WI38 (cell line): Measurements from ENCODE around the gene LASP1.

Experiments
- H3K4me3 ChIP-seq: 2 replicates; pipeline ENCODE4 v1.5.1; 2011; ENCODE audit warnings: low read depth, mild to moderate bottlenecking, control low read depth, low read length
- TF ChIP-seq, protein P1 (sequence below): IDR thresholded peaks from 2 replicates; pipeline ENCODE4 v1.5.1; 2012; ENCODE audit warnings: low read depth, mild to moderate bottlenecking, control low read depth, low read length

The LASP1 gene

DNA sequence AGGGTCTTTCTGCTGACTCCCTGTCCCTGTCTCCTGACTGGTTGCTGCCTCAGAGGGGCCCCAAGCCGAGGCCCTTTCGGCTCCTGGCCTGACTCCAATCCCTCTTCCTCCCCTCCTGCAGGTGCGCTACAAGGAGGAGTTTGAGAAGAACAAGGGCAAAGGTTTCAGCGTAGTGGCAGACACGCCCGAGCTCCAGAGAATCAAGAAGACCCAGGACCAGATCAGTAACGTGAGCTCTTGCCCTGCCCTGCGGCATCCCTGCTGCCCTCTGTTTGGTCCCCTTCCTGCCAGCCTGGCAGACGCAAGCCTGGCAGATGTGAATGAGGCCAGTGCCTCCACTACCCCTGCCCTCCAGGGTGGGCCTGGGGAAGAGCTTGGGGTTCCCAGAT is 28.4 kb downstream of the LASP1 start:
- TF ChIP-seq, protein P1, sequence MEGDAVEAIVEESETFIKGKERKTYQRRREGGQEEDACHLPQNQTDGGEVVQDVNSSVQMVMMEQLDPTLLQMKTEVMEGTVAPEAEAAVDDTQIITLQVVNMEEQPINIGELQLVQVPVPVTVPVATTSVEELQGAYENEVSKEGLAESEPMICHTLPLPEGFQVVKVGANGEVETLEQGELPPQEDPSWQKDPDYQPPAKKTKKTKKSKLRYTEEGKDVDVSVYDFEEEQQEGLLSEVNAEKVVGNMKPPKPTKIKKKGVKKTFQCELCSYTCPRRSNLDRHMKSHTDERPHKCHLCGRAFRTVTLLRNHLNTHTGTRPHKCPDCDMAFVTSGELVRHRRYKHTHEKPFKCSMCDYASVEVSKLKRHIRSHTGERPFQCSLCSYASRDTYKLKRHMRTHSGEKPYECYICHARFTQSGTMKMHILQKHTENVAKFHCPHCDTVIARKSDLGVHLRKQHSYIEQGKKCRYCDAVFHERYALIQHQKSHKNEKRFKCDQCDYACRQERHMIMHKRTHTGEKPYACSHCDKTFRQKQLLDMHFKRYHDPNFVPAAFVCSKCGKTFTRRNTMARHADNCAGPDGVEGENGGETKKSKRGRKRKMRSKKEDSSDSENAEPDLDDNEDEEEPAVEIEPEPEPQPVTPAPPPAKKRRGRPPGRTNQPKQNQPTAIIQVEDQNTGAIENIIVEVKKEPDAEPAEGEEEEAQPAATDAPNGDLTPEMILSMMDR: no peak
- H3K4me3 ChIP-seq: no peak overlapping the region

DNA sequence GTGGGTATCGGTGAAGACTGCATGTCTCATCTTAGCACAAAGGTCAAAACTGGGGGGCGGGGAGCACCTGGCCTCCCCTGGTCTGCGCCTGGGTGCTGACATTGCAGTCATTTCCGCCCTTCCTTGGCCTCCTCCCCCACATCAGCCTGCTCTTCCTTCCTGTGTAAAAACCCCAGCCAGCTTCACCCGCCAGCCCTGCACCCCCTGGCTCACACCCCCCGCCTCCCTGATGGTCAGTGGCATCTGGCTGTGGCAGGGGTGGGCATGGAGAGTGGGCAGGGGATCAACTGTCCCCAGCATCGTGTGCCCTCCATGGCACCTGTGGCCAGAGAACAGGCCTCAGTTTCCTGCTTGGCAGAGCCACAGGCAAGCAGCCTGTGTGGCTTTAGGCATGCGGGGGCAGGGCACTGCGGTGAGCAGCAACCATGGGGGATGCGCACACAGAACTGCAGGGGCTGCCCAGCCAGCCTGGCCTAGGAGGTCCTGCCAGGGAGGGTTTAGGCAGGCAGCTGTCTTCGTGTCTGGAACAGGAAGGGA is 29.0 kb downstream of the LASP1 start:
- no peak overlapping the region for H3K4me3 ChIP-seq
- TF ChIP-seq, protein P1: no peak

DNA sequence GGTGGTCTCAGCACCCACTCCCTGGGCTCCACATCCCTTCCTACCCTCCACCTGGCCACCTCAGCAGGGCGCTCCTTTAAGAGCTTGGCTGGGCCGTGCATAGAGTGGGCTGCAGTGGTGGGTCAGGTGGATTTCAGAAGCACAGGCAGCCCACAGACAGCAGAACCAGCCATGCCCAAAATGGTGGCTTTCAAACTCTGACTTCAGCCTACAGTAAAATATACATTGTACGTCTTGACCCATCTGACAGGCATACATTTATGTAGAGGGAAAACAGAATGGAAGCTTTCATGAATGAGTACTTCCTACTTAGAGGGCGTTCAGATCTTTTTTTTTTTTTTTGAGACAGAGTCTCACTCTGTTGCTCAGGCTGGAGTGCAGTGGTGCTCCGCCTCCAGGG is 29.6 kb downstream of the LASP1 start:
- no peak overlapping the region for H3K4me3 ChIP-seq
- TF ChIP-seq, protein P1: no peak

DNA sequence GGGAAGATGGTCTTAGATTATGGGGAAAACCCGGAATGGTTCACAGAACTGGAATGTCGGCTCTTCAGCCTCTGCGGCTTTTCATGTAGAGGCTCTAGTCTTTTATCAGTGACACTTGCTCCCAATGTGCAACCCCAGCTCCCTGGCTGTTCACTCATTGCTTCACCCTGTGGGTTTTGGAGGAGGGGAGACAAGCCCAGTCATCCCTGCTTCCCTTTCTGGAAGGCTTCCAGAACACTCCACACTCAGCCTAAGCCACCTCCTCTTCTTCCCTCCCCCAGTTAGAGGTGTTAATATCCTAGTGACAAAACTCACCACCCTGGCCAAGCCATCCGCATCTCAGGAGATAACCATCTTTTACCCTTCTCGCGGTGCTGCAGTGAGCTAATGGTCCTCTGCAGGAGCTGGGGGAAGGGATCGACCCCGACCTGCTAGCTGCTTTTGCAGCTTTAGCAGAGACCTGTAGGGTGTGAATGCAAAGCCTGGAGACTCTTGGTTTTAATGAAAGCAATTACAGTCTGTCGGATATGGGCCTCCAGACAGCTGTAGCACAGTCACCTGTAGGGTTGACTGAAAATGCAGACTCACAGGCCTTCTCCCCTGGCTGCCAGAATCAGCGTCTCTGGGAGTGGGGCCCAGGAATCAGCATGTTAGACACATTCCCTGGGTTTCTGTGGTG is 31.3 kb downstream of the LASP1 start:
- TF ChIP-seq, protein P1: no peak
- H3K4me3 ChIP-seq: no peak overlapping the region

DNA sequence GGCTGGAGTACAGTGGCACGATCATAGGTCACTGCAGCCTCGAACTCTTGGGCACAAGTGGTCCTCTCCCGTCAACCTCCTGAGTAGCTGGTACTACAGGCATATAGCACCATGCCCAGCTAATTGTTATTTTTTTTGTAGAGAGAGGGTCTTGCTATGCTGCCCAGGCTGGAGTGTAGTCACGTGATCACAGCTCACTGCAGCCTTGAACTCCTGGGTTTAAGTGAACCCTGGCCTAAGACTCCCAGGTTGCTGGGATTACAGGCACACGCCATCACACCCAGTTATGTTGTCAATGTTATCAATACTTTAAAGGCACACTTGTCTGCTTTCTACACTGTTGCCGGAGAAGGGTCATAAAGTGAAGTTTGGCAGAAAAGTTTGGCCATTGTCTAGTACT is 33.5 kb downstream of the LASP1 start:
- no peak overlapping the region for H3K4me3 ChIP-seq
- TF ChIP-seq, protein P1: no peak

DNA sequence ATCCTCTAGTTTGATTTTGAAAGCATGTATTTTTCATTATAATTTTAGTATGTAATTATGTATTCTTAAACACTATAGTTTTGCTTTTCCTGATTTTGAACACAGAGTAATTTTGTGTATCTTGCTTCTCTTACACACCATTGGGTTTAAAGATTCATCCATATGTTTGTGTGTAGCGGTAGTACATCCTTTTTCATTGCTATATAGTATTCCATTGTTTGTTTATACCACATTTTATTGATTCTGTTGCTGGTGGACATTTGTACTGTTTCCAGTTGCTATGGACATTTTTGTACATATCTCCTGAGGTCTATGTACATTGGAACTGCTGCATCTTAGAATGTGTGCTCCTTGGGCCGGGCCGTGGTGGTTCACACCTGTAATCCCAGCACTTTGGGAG is 35.0 kb downstream of the LASP1 start:
- TF ChIP-seq, protein P1: no peak
- H3K4me3 ChIP-seq: no peak overlapping the region

DNA sequence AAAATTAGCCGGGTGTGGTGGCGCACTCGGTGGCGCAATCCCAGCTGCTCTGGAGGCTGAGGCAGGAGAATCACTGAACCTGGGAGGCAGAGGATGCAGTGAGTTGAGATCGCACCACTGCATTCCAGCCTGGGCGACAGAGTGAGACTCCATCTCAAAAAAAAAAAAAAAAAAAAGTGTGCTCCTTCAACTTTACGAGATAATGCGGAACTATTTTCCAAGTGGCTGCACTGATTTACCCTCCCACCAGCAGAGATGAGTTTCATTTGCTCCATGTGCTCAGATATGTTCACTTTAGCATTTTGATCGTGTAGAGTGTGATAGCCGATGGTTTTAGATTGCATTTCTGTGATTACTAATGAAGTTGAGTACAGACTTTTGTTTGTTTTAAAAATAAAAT is 35.5 kb downstream of the LASP1 start:
- TF ChIP-seq, protein P1: no peak
- H3K4me3 ChIP-seq: no peak overlapping the region
